MCF 10A (cell line): ENCODE results near the gene OOEP. TPM values are rescaled to one million over a fixed set of nuclear protein-coding genes. Genes with fewer than 3 reads are reported as not detected.

ENCODE experiments used
- BruUV-seq: library from RNA; stranded (reverse); fragments of 400-500 nt; replicated peaks from 2 replicates; lab custom pipeline; 2021; lab: Mats Ljungman, UMichigan
- CTCF ChIA-PET: fragments of 300-600 bp; sonication (Branson Sonifier 250); formaldehyde crosslinking; extraction: SDS; loops from one replicate; lab custom pipeline; 2021; ENCODE audit warnings: antibody characterized with exemption, inconsistent platforms; lab: Yijun Ruan, JAX
- POLR2A ChIA-PET: fragments of 300-600, 350-650 bp; sonication (Branson Sonifier 250); formaldehyde crosslinking; extraction: SDS; loops from one replicate; lab custom pipeline; 2020; ENCODE audit warnings: antibody characterized with exemption, inconsistent platforms; lab: Yijun Ruan, JAX
- DNase-seq: peaks from one replicate; pipeline ENCODE4 v3.0.0-alpha.2; 2018; ENCODE audit not compliant: unreplicated experiment
- H3K27ac Mint-ChIP-seq: one replicate; pipeline ENCODE4 v1.8.0; 2022; ENCODE audit warnings: mild to moderate bottlenecking, low read depth, mixed read lengths; ENCODE audit not compliant: unreplicated experiment
- H3K27me3 Mint-ChIP-seq: one replicate; pipeline ENCODE4 v1.8.0; 2022; ENCODE audit warnings: mixed read lengths; ENCODE audit not compliant: insufficient read depth, unreplicated experiment
- H3K36me3 Mint-ChIP-seq: one replicate; pipeline ENCODE4 v1.8.0; 2022; ENCODE audit warnings: mild to moderate bottlenecking, moderate library complexity, mixed read lengths; ENCODE audit not compliant: insufficient read depth, unreplicated experiment
- H3K4me1 Mint-ChIP-seq: one replicate; pipeline ENCODE4 v1.8.0; 2022; ENCODE audit warnings: mixed read lengths; ENCODE audit not compliant: insufficient read depth, unreplicated experiment
- H3K4me3 Mint-ChIP-seq: one replicate; pipeline ENCODE4 v1.8.0; 2022; ENCODE audit warnings: mild to moderate bottlenecking, moderate library complexity, mixed read lengths; ENCODE audit not compliant: unreplicated experiment
- H3K9me3 Mint-ChIP-seq: one replicate; pipeline ENCODE4 v1.8.0; 2022; ENCODE audit warnings: mixed read lengths; ENCODE audit not compliant: unreplicated experiment
- CTCF ChIP-seq: fragments of 200-600 bp; IDR thresholded peaks from one replicate; pipeline ENCODE4 v1.8.0; 2022; ENCODE audit warnings: antibody characterized with exemption, mild to moderate bottlenecking; ENCODE audit not compliant: unreplicated experiment
- intact Hi-C: fragments of 100-400 bp; cut with micrococcal nuclease; formaldehyde crosslinking; loops from 2 replicates; pipeline ENCODE4 v1.14.1; 2022
- total RNA-seq: library from RNA; stranded (reverse); gene quantifications from 2 replicates; pipeline ENCODE4 v1.2.3, GENCODE V29; 2022

OOEP gene
- total RNA-seq, 1 experiment from 2014 or later: not detected

DNA sequence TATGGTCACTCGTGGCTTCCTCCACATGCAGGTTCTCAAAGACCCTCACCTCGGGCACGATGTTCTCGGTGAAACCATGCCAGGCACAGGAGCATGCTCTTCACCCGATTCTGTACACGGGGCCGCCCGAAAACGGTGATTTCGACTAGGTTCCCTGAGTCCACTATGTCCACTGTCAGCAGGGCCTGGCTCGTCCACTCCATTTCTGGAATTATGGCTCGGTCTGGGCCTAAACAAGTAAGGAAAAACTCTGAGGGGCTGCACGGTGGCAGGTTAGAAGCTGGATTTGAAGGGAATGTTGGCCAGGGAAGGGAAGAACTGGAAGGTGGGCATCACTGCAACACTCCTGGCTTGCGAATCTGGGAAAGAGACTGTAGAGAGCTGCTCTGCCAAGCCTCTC lies 540 bp downstream of the OOEP start:
- Mint-ChIP-seq H3K4me3 (no peak overlapping the region), H3K9me3 (no peaks in the 10 kb centered on the region), H3K27ac (no peak overlapping the region), H3K4me1 (no peaks in the 10 kb centered on the region), H3K27me3 (no peaks in the 10 kb centered on the region), H3K36me3 (no peaks in the 10 kb centered on the region)
- DNase-seq: no peak
- BruUV-seq: no TSS peak
- ChIA-PET CTCF (interaction anchor here (0.9 kb wide), 1 partner anchor 9 kb away, joined by 4 read pairs; no protein-coding TSS in a partner anchor), POLR2A (no interaction called here)
- intact Hi-C loops: no loop called here
- no peak for TF ChIP-seq CTCF

GRCh38 chr6:73368675-73369074 lies 1.0 kb downstream of the OOEP start:
- no peak for DNase-seq
- no peak overlapping the region for H3K4me3 Mint-ChIP-seq
- CTCF ChIA-PET: no interaction called here
- H3K27ac Mint-ChIP-seq: no peak overlapping the region
- intact Hi-C loops: no loop called here
- H3K36me3 Mint-ChIP-seq: no peaks in the 10 kb centered on the region
- BruUV-seq: no TSS peak
- no peak for TF ChIP-seq CTCF
- H3K27me3 Mint-ChIP-seq: no peaks in the 10 kb centered on the region
- no peaks in the 10 kb centered on the region for H3K9me3 Mint-ChIP-seq
- no peaks in the 10 kb centered on the region for H3K4me1 Mint-ChIP-seq
- POLR2A ChIA-PET: no interaction called here

GRCh38 chr6:73367761-73368355 lies 1.8 kb downstream of the OOEP start:
- Mint-ChIP-seq H3K4me3 (no peak overlapping the region), H3K27ac (no peak overlapping the region), H3K36me3 (no peaks in the 10 kb centered on the region), H3K27me3 (no peaks in the 10 kb centered on the region), H3K9me3 (no peaks in the 10 kb centered on the region), H3K4me1 (no peaks in the 10 kb centered on the region)
- no peak for TF ChIP-seq CTCF
- CTCF ChIA-PET: interaction anchor here (0.6 kb wide), 2 partner anchors 13 to 15 kb away, joined by 3 read pairs; no protein-coding TSS in a partner anchor
- POLR2A ChIA-PET: no interaction called here
- intact Hi-C loops: no loop called here
- BruUV-seq: no TSS peak
- no peak for DNase-seq

DNA sequence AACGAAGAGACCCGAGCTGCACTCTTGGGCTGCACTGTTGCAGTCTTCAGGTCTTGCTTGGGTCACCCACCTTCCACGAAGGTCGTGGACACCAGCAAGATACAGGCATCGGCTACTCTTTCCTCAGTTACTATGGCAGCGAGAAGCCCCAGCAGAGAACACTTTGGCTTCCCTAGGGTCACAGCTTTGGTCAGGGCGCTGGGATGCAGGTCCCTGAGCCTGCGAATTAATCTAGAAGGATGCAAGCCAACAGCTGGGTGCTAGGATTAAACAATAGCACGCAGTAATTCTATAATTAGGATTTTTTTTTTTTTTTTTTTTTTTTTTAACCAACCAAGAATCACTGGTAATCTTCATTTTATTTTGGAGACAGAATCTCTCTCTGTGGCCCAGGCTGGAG lies 5.1 kb downstream of the OOEP start:
- no TSS peak for BruUV-seq

More for the DNA sequence above, 5.1 kb downstream of the OOEP start:
- DNase-seq: no peak
- H3K27ac Mint-ChIP-seq: no peak overlapping the region
- POLR2A ChIA-PET: no interaction called here
- intact Hi-C loops: no loop called here
- H3K27me3 Mint-ChIP-seq: no peaks in the 10 kb centered on the region
- H3K4me3 Mint-ChIP-seq: no peak overlapping the region
- H3K36me3 Mint-ChIP-seq: no peaks in the 10 kb centered on the region
- H3K4me1 Mint-ChIP-seq: no peaks in the 10 kb centered on the region
- no peaks in the 10 kb centered on the region for H3K9me3 Mint-ChIP-seq
- no peak for TF ChIP-seq CTCF
- CTCF ChIA-PET: interaction anchor here (0.8 kb wide), 1 partner anchor 26 kb away, joined by 3 read pairs; no protein-coding TSS in a partner anchor
